Ascending aorta (tissue), 2 donors: Measurements from ENCODE around the gene SMARCC1. TPM values are rescaled to one million over a fixed set of nuclear protein-coding genes. Genes with fewer than 3 reads are reported as not detected.

ENCODE experiments used
- DNase-seq, 2 donors: peaks; one replicate each; pipeline ENCODE4 v3.0.0-alpha.2; 2019; ENCODE audit warnings: low spot score in 2 of 2
- H3K27ac ChIP-seq, 2 donors: fragments of 200-600 bp; sonication (generic); one replicate each; pipeline ENCODE4 v1.5.1; 2016 to 2017; ENCODE audit warnings: mild to moderate bottlenecking in 1 of 2
- H3K27me3 ChIP-seq: fragments of 200-600 bp; sonication (generic); one replicate; pipeline ENCODE4 v1.5.1; 2017
- H3K36me3 ChIP-seq, 2 donors: fragments of 200-600 bp; sonication (generic); one replicate each; pipeline ENCODE4 v1.5.1; 2016
- H3K4me1 ChIP-seq, 2 donors: fragments of 200-600 bp; sonication (generic); one replicate each; pipeline ENCODE4 v1.5.1; 2016 to 2017; ENCODE audit warnings: mild to moderate bottlenecking in 1 of 2
- H3K4me3 ChIP-seq, 2 donors: fragments of 200-600 bp; sonication (generic); one replicate each; pipeline ENCODE4 v1.5.1; 2016 to 2017; ENCODE audit warnings: mild to moderate bottlenecking in 1 of 2
- H3K9me3 ChIP-seq, 2 donors: fragments of 200-600 bp; sonication (generic); one replicate each; pipeline ENCODE4 v1.5.1; 2016
- intact Hi-C: fragments of 100-400 bp; cut with DNase I; formaldehyde crosslinking; loops from one replicate; pipeline ENCODE4 v1.15.1; 2023
- total RNA-seq: library from RNA; depleted of rRNA; stranded (reverse); fragments of >200 nt; gene quantifications from one replicate; pipeline ENCODE4 v1.1.0, GENCODE V29; 2016
- TF ChIP-seq, protein P1 (sequence below), 3 experiments: fragments of 200-600 bp in 2 of 3; fragments of 450-650 bp in 1 of 3; sonication (generic) in 2 of 3; IDR thresholded peaks; one replicate each; pipeline ENCODE4 v1.5.1; 2016 to 2019; ENCODE audit warnings: antibody characterized with exemption in 3 of 3, mild to moderate bottlenecking in 1 of 3, moderate library complexity in 1 of 3

The SMARCC1 gene
- total RNA-seq, 1 donor from 2014 or later: 24.8 TPM

DNA sequence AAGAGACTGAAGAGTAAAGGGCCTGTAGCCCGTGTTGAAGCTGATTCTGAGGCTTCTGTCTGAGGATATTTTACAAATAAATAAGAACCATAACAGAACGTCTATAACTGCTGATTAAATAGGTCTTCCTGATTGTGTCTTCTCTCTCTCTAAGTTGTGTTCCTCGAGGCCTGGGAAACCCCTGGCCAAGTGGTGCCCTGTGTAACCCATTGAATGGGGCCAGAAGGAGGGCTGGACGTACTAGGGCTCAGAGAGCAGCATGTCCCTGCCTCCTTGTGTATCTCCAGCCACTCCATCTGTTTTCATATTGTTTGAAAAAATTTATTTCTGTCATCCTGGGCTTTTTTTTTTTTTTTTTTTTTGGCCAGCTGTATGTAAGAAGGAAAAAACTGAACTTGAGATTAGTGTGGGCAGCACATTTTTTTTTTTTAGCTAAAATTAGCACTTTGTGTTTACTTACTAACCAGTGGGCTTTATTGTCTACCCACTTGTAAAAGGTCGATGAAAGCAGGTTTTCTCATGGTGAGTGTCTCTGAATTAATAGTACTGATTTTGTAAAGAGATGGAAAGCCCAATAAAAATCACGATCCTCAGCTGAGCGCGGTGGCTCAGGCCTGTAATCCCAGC is 32.0 kb upstream of the SMARCC1 start:
- Histone ChIP-seq H3K9me3 (no peaks in the 10 kb centered on the region), H3K4me3 (no peak overlapping the region), H3K36me3 (peaks cover 32 to 48% of the 10 kb centered on the region in 2 donors), H3K27me3 (no peaks in the 10 kb centered on the region), H3K4me1 (no peaks in the 10 kb centered on the region), H3K27ac (no peak overlapping the region)
- intact Hi-C loops: no loop called here
- TF ChIP-seq, protein P1, sequence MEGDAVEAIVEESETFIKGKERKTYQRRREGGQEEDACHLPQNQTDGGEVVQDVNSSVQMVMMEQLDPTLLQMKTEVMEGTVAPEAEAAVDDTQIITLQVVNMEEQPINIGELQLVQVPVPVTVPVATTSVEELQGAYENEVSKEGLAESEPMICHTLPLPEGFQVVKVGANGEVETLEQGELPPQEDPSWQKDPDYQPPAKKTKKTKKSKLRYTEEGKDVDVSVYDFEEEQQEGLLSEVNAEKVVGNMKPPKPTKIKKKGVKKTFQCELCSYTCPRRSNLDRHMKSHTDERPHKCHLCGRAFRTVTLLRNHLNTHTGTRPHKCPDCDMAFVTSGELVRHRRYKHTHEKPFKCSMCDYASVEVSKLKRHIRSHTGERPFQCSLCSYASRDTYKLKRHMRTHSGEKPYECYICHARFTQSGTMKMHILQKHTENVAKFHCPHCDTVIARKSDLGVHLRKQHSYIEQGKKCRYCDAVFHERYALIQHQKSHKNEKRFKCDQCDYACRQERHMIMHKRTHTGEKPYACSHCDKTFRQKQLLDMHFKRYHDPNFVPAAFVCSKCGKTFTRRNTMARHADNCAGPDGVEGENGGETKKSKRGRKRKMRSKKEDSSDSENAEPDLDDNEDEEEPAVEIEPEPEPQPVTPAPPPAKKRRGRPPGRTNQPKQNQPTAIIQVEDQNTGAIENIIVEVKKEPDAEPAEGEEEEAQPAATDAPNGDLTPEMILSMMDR (IDR thresholded peaks at IDR 0.05): no peak
- no peak for DNase-seq

DNA sequence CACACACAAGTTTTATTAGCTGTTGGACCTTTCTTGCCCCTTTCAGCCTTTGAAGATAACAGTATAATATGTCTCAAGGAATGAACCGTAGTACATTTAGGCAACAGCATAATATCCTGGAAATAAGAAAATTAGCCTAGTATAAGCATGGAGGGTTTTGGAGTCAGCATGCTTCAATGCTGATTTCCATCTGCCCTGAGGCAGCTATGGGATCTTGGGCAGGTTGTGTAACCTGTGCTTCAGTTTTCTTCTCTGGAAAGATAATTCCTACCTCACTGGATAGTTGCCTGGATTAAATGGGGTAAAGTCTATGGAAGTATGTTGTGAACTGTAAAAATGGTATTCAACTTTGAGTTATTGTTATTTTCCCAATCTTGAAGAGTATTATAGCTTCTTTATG is 22.9 kb upstream of the SMARCC1 start:
- H3K36me3 ChIP-seq: peaks cover 12 to 37% of the 10 kb centered on the region in 2 donors
- no peak for DNase-seq
- no peaks in the 10 kb centered on the region for H3K27me3 ChIP-seq
- H3K4me1 ChIP-seq: peaks cover 12 to 20% of the 10 kb centered on the region in 2 donors
- TF ChIP-seq, protein P1 (IDR thresholded peaks at IDR 0.05): no peak
- intact Hi-C loops: loop anchor here (5.0 kb wide), 1 partner anchor 292 kb away; the partner anchor contains the start of gene ELP6
- peak overlapping the region in 1 of 2 donors; percentile 16 for H3K4me3 ChIP-seq
- H3K9me3 ChIP-seq: no peaks in the 10 kb centered on the region
- H3K27ac ChIP-seq: no peak overlapping the region

DNA sequence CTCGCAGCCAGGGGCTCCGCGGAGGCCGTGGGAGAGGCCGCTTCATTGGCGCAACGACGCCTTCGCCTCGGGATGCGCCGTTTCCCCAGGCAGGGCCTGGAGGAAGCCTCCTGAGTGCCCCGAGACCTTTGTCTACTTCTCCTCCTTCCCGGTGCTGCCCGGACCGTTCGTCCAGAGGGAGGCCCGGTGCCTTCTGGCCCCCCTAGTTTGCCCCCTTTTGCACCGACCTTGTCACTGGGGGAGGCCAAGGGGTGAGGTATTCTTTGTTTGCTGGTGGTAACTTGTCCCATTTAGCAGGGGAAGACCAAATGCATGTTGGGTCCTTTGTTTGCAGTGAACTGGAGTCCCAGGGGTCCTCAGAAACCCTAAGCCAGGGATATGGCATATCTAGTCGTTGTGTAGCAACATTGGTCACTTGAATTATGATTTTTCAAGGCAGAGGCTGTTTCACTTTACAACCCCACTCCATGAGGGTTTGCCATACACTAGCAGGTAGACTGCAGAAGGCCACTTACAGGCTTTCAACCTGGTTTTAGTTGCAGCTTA is 21.9 kb upstream of the SMARCC1 start:
- intact Hi-C loops: loop anchor here (1.0 to 5.0 kb wide), 4 partner anchors 15 to 291 kb away; partner anchors contain the start of gene ELP6
- Histone ChIP-seq H3K36me3 (peaks cover 12 to 30% of the 10 kb centered on the region in 2 donors), H3K27me3 (no peaks in the 10 kb centered on the region), H3K27ac (peak overlapping the region; percentile 98 to 99), H3K9me3 (no peaks in the 10 kb centered on the region), H3K4me1 (peaks cover 12 to 20% of the 10 kb centered on the region in 2 donors), H3K4me3 (peak overlapping the region; percentile 94 to 97)
- TF ChIP-seq, protein P1 (IDR thresholded peaks at IDR 0.05): no peak
- DNase-seq: peak in 1 of 2 donors; percentile 81

DNA sequence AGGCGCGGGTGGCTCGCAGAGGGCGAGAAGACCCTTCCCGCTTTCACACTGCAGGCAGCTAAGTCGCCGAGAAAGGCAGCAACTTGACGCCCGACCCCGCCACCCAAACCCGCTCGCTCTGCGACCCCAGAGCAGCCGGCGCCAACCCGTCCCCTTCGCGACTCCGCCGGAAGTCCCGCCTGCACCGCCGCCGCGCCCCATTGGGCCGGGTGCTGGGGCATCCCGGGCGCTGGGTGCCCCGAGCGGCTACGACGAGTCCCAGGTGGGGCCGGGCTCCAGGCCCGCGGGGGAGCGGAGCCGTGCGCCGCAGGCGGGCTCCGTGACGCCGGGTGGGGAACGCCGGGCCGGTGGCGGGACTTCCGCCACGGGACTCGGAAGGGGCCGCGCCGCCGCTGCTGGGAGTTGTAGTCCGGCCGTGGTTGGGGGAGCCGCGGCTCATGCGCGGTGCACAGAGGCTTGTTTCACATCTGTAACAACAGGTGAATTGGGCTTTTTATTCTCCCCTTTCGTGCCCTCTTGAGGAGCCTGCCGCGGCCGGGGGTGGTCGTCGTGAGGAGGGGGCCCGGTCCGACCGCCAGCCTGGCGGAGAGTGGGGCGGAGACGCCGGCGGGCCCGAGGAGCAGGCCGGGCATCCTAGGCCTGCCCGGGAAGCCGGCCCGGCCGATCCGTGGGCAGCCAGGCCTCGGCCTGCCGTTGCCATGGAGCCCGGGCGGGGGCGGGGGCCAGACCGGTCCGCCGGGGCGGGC is 21.2 kb upstream of the SMARCC1 start, which contains the start of gene DHX30:
Gene DHX30 (plus strand): TSS at position 405 of the 746 bp plus-strand sequence. CDS start 7,546 bp downstream, outside the sequence.
- TF ChIP-seq, protein P1 (IDR thresholded peaks at IDR 0.05): no peak
- Histone ChIP-seq H3K4me1 (peaks cover 12 to 20% of the 10 kb centered on the region in 2 donors), H3K4me3 (peak within 1 kb of the TSS; percentile 94 to 97), H3K27me3 (no peaks in the 10 kb centered on the region), H3K36me3 (peaks cover 12 to 23% of the 10 kb centered on the region in 2 donors), H3K27ac (peak within 1 kb of the TSS; percentile 98 to 99), H3K9me3 (no peaks in the 10 kb centered on the region)
- intact Hi-C loops: loop anchor here (1.0 to 5.0 kb wide), 4 partner anchors 14 to 291 kb away; partner anchors contain the start of gene ELP6
- peak; percentile 62 to 93 for DNase-seq

DNA sequence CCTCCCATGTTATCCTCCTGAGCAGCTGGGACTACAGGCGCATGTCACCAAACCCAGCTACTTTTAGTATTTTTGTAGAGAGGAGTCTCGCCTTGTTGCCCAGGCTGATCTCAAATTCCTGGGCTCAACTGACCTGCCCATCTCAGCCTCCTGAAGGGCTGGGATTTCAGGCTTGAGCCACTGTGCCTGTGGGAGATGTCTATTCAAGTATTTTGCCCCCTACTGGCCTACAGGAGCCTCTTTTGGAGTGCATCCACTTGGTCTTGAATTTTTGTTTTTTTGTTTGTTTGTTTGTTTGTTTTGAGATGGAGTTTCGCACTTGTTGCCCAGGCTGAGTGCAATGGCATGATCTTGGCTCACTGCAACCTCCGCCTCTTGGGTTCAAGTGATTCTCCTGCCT is 18.0 kb upstream of the SMARCC1 start:
- DNase-seq: no peak
- no peaks in the 10 kb centered on the region for H3K36me3 ChIP-seq
- TF ChIP-seq, protein P1 (IDR thresholded peaks at IDR 0.05): peak in 1 of 3 experiments; percentile 5
- no peak overlapping the region for H3K27ac ChIP-seq
- H3K4me3 ChIP-seq: no peak overlapping the region
- no peaks in the 10 kb centered on the region for H3K27me3 ChIP-seq
- peaks cover 12 to 20% of the 10 kb centered on the region in 2 donors for H3K4me1 ChIP-seq
- intact Hi-C loops: loop anchor here (5.0 kb wide), 1 partner anchor 287 kb away; the partner anchor contains the start of gene ELP6
- no peaks in the 10 kb centered on the region for H3K9me3 ChIP-seq
